ENCODE data around the gene JADE2. TPM values are rescaled to one million over a fixed set of nuclear protein-coding genes. Genes with fewer than 3 reads are reported as not detected.

JADE2 gene
- total RNA-seq (2014; rRNA removed; shearing (Covaris generic)), result 31.9 and 40.8 TPM in 2 replicates
- polyA plus RNA-seq (2016; fragmentation: Nextera tagmentation; extraction: Ambion mirVana), result 15.9 and 16.2 TPM in 2 replicates
- long read RNA-seq, partial matches to known transcripts, result 1 of 6 reads
- long read RNA-seq, other reads (novel, unspliced or antisense), result 5 of 6 reads

GRCh38 chr5:134524826-134525682 is at the start of gene JADE2:
JADE2 (plus strand) TSS chr5:134525670; CDS start chr5:134535858, 10,188 bp downstream.
- peaks cover 11% of the 10 kb centered on the region for H4K20me1 ChIP-seq (replicated peaks; ENCODE audit: insufficient read depth)
- H3K9me3 Mint-ChIP-seq, result no peaks in the 10 kb centered on the region
- ATAC-seq (peak; percentile 11), DNase-seq (ENCODE audit: low spot score) (peak; percentile 80)
- H3K4me1 Mint-ChIP-seq, result peaks cover 40% of the 10 kb centered on the region
- peak within 1 kb of the TSS; percentile 96 for H3K4me3 Mint-ChIP-seq
- no peak for TF ChIP-seq REST (IDR thresholded peaks at IDR 0.05; ENCODE audit: unreplicated experiment)
- TF ChIP-seq CREB1 (CRISPR knock-in tag; IDR thresholded peaks at IDR 0.05; ENCODE audit: low read depth), result peak; percentile 60; the same call in 1 of the 2 replicates
- TF ChIP-seq POLR2AphosphoS5 (IDR thresholded peaks at IDR 0.05; ENCODE audit: low read depth), result no peak
- TF ChIP-seq ZNF331 (CRISPR knock-in tag; IDR thresholded peaks at IDR 0.05; ENCODE audit: low read depth), result no peak
- peaks cover 31% of the 10 kb centered on the region for H3F3A ChIP-seq (replicated peaks; ENCODE audit: low read depth)
- H3K4me1 ChIP-seq (ENCODE audit: insufficient read depth), result peaks cover 36% of the 10 kb centered on the region
- peak within 1 kb of the TSS; percentile 100 for H3K27ac ChIP-seq (ENCODE audit: low read depth)
- peak within 1 kb of the TSS; percentile 79 for H3K4me3 ChIP-seq
- peak within 1 kb of the TSS; percentile 98 for H3K27ac Mint-ChIP-seq
- peak within 1 kb of the TSS; percentile 94 for H3K4me2 ChIP-seq
- no peaks in the 10 kb centered on the region for H3K36me3 Mint-ChIP-seq (ENCODE audit: low read depth)
- no peaks in the 10 kb centered on the region for H3K36me3 ChIP-seq (ENCODE audit: insufficient read depth)
- peak within 1 kb of the TSS; percentile 19; the same call in 1 of the 2 replicates for H2AFZ ChIP-seq
- H3K27me3 ChIP-seq (ENCODE audit: insufficient read depth), result no peaks in the 10 kb centered on the region
- peaks cover 15% of the 10 kb centered on the region for H3K27me3 Mint-ChIP-seq (ENCODE audit: insufficient read depth, low read depth, poor library complexity)
- H3K79me2 ChIP-seq (replicated peaks; ENCODE audit: insufficient read depth), result peaks cover 35% of the 10 kb centered on the region
- H3K9me2 ChIP-seq (ENCODE audit: insufficient read depth), result no peaks in the 10 kb centered on the region

- Histone ChIP-seq H2AFZ (no peak overlapping the region), H3K9me2 (ENCODE audit: insufficient read depth) (no peaks in the 10 kb centered on the region), H3K36me3 (ENCODE audit: insufficient read depth) (no peaks in the 10 kb centered on the region; the same call in 1 of the 2 replicates), H3F3A (replicated peaks; ENCODE audit: low read depth) (no peaks in the 10 kb centered on the region), H3K4me3 (no peak overlapping the region), H3K79me2 (replicated peaks; ENCODE audit: insufficient read depth) (no peaks in the 10 kb centered on the region), H3K27me3 (ENCODE audit: insufficient read depth) (no peaks in the 10 kb centered on the region), H3K27ac (ENCODE audit: low read depth) (no peak overlapping the region), H3K4me1 (ENCODE audit: insufficient read depth) (no peaks in the 10 kb centered on the region), H3K4me2 (no peak overlapping the region), H4K20me1 (replicated peaks; ENCODE audit: insufficient read depth) (no peaks in the 10 kb centered on the region)
- H3K4me3 Mint-ChIP-seq, result no peak overlapping the region
- no peaks in the 10 kb centered on the region for H3K4me1 Mint-ChIP-seq
- H3K36me3 Mint-ChIP-seq (ENCODE audit: low read depth), result 0 out of 3 replicates have a peak, but pooled peaks cover 2% of the 10 kb centered on the region
- H3K27me3 Mint-ChIP-seq (ENCODE audit: insufficient read depth, low read depth, poor library complexity), result no peaks in the 10 kb centered on the region
- no peaks in the 10 kb centered on the region for H3K9me3 Mint-ChIP-seq
- no peak overlapping the region for H3K27ac Mint-ChIP-seq
- DNase-seq (ENCODE audit: low spot score) (no peak), ATAC-seq (no peak)
- TF ChIP-seq EZH2 (IDR thresholded peaks at IDR 0.05; ENCODE audit: low read depth, unreplicated experiment) (no peak), EZH2phosphoT487 (IDR thresholded peaks at IDR 0.05; ENCODE audit: unreplicated experiment) (no peak), ZNF462 (CRISPR knock-in tag; IDR thresholded peaks at IDR 0.05) (no peak)
Observed at GRCh38 chr5:134477462-134478245, 47.8 kb upstream of the JADE2 start.

Data from GM23338 (cell line).